Panc1 (cell line): Measurements from ENCODE around the gene P2RX3.

Source experiments
- CTCF ChIP-seq: fragments of 450-650 bp; IDR thresholded peaks from 2 replicates; pipeline ENCODE4 v1.5.1; 2017; ENCODE audit warnings: mild to moderate bottlenecking
- POLR2AphosphoS5 ChIP-seq: IDR thresholded peaks from 2 replicates; pipeline ENCODE4 v1.6.1; 2012; ENCODE audit warnings: mild to moderate bottlenecking, low read depth, low read length, moderate library complexity
- SIN3A ChIP-seq: IDR thresholded peaks from 2 replicates; pipeline ENCODE4 v1.6.1; 2012; ENCODE audit warnings: low read depth, mild to moderate bottlenecking, low read length, moderate library complexity, borderline replicate concordance; ENCODE audit not compliant: insufficient read depth
- TCF7L2 ChIP-seq: IDR thresholded peaks from 2 replicates; pipeline ENCODE4 v1.6.1; 2011; ENCODE audit warnings: mild to moderate bottlenecking, low read depth, low read length, inconsistent platforms
- TF ChIP-seq, protein P1 (sequence below), 2 experiments: IDR thresholded peaks; 2 replicates each; pipeline ENCODE4 v1.6.1; 2011 to 2012; ENCODE audit warnings: low read depth in 2 of 2, control low read depth in 1 of 2, low read length in 1 of 2, mild to moderate bottlenecking in 1 of 2, moderate library complexity in 1 of 2; ENCODE audit not compliant: insufficient read depth in 1 of 2

- TF ChIP-seq CTCF, result no peak
- no peak for TF ChIP-seq POLR2AphosphoS5
- no peak for TF ChIP-seq SIN3A
- TF ChIP-seq, protein P1, sequence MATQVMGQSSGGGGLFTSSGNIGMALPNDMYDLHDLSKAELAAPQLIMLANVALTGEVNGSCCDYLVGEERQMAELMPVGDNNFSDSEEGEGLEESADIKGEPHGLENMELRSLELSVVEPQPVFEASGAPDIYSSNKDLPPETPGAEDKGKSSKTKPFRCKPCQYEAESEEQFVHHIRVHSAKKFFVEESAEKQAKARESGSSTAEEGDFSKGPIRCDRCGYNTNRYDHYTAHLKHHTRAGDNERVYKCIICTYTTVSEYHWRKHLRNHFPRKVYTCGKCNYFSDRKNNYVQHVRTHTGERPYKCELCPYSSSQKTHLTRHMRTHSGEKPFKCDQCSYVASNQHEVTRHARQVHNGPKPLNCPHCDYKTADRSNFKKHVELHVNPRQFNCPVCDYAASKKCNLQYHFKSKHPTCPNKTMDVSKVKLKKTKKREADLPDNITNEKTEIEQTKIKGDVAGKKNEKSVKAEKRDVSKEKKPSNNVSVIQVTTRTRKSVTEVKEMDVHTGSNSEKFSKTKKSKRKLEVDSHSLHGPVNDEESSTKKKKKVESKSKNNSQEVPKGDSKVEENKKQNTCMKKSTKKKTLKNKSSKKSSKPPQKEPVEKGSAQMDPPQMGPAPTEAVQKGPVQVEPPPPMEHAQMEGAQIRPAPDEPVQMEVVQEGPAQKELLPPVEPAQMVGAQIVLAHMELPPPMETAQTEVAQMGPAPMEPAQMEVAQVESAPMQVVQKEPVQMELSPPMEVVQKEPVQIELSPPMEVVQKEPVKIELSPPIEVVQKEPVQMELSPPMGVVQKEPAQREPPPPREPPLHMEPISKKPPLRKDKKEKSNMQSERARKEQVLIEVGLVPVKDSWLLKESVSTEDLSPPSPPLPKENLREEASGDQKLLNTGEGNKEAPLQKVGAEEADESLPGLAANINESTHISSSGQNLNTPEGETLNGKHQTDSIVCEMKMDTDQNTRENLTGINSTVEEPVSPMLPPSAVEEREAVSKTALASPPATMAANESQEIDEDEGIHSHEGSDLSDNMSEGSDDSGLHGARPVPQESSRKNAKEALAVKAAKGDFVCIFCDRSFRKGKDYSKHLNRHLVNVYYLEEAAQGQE (IDR thresholded peaks at IDR 0.05; ENCODE audit: insufficient read depth in 1 of 2, low read depth in 2 of 2, low read length in 1 of 2), result no peak
- no peak for TF ChIP-seq TCF7L2
These were observed 69.1 kb downstream of the P2RX3 start for GRCh38 chr11:57407010-57407920.
